ENCODE data around the gene STARD5. TPM values are rescaled to one million over a fixed set of nuclear protein-coding genes. Genes with fewer than 3 reads are reported as not detected.

Gene STARD5
- total and polyA plus RNA-seq, 2 of the 8 experiments (the other 6 are each of a cell fraction or from before 2014, with no cell fraction given), result 5.5 to 10.4 TPM

DNA sequence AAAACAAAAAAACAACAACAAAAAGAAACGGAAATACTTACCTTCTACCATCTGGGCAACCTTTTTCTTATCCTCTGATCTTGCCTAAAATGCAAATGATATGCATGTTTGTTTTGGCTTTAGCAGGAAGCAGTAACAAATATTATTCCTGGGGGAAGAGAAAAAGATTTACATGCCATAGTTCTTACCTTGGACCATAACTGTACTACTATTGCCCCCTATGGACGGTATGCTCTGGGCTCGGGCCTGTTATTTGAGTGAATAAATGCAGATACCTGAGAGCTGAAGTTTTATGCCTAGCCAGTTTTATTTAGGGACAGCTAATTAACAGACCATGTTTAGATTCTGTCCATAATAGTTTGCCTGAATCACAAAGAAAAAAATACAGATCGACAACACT is 12.6 kb upstream of the STARD5 start:
- H2BK120ac ChIP-seq (replicated peaks; ENCODE audit: low read depth, low read length), result no peak overlapping the region
- H2BK12ac ChIP-seq (ENCODE audit: low read depth, low read length), result no peak overlapping the region
- H3K9ac ChIP-seq (replicated peaks in 1 of 4; ENCODE audit: extremely low read depth in 1 of 4, low read depth in 3 of 4, low read length in 3 of 4), result no peak overlapping the region
- ChIA-PET POLR2A (ENCODE audit: partially characterized antibody) (no interaction called here), CTCF (ENCODE audit: partially characterized antibody) (interaction anchor here (0.8 to 3.2 kb wide), 9 partner anchors 9 to 181 kb away, joined by 3 to 13 read pairs (median 3); no protein-coding TSS in a partner anchor)
- no peaks in the 10 kb centered on the region for H3K79me1 ChIP-seq (ENCODE audit: low read depth, low read length)
- no peak overlapping the region for H2AK5ac ChIP-seq (ENCODE audit: low read depth, low read length)
- H3K4me2 ChIP-seq (ENCODE audit: insufficient read depth in 1 of 2, low read depth in 2 of 2, low read length in 2 of 2), result no peak overlapping the region
- FAIRE-seq, result no peak
- H2BK20ac ChIP-seq (ENCODE audit: low read length), result no peak overlapping the region
- no peak overlapping the region for H4K8ac ChIP-seq (ENCODE audit: extremely low read depth, insufficient read depth, low read length)
- no peak overlapping the region for H4K91ac ChIP-seq (replicated peaks; ENCODE audit: insufficient read length, low read length)
- peak in 1 of 2 experiments; percentile 32 for DNase-seq (ENCODE audit: low read depth in 1 of 2, low spot score in 2 of 2)
- H2AFZ ChIP-seq (ENCODE audit: low read length), result no peak overlapping the region
- H2BK5ac ChIP-seq (ENCODE audit: low read depth, low read length), result no peak overlapping the region
- no peaks in the 10 kb centered on the region for H3K23me2 ChIP-seq (ENCODE audit: low read depth, low read length)
- peak in 1 of 2 experiments; percentile 35; a peak in 1 of 4 replicates for TF ChIP-seq RAD21 (IDR thresholded peaks at IDR 0.05 in 1 of 2, conservative IDR thresholded peaks at IDR 0.05 in 1 of 2; ENCODE audit: low read depth in 2 of 2, low read length in 2 of 2)
- TF ChIP-seq POLR2A (IDR thresholded peaks at IDR 0.05; ENCODE audit: control extremely low read depth in 1 of 2, low read depth in 2 of 2, low read length in 2 of 2), result no peak
- no peak for TF ChIP-seq HDAC2 (IDR thresholded peaks at IDR 0.05; ENCODE audit: borderline replicate concordance in 1 of 2, low read depth in 2 of 2, low read length in 2 of 2)
- TF ChIP-seq, protein P1, sequence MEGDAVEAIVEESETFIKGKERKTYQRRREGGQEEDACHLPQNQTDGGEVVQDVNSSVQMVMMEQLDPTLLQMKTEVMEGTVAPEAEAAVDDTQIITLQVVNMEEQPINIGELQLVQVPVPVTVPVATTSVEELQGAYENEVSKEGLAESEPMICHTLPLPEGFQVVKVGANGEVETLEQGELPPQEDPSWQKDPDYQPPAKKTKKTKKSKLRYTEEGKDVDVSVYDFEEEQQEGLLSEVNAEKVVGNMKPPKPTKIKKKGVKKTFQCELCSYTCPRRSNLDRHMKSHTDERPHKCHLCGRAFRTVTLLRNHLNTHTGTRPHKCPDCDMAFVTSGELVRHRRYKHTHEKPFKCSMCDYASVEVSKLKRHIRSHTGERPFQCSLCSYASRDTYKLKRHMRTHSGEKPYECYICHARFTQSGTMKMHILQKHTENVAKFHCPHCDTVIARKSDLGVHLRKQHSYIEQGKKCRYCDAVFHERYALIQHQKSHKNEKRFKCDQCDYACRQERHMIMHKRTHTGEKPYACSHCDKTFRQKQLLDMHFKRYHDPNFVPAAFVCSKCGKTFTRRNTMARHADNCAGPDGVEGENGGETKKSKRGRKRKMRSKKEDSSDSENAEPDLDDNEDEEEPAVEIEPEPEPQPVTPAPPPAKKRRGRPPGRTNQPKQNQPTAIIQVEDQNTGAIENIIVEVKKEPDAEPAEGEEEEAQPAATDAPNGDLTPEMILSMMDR (IDR thresholded peaks at IDR 0.05; ENCODE audit: control extremely low read depth in 1 of 3, insufficient read depth in 1 of 3, low read depth in 1 of 3, low read length in 3 of 3), result peak in 1 of 3 experiments; percentile 18; a peak in 1 of 4 replicates
- 86% methylated on average over 4 of the region's 4 CpGs; no CpG with 5 or more reads in 1 of the 2 experiments for whole genome bisulfite sequencing, 2 experiments (ENCODE audit: extremely low coverage in 1 of 2, insufficient coverage in 1 of 2, insufficient read length in 1 of 2, insufficient replicate concordance in 2 of 2, low coverage in 1 of 2, low lambda C conversion rate in 2 of 2, missing lambda C conversion rate in 1 of 2)
- H3K79me2 ChIP-seq (ENCODE audit: control insufficient read depth in 1 of 2, insufficient read depth in 2 of 2, low read length in 2 of 2), result no peaks in the 10 kb centered on the region
- H3K4ac ChIP-seq (replicated peaks; ENCODE audit: insufficient read length, low read depth, low read length), result no peak overlapping the region
- H3K4me1 ChIP-seq (replicated peaks in 1 of 4; ENCODE audit: control insufficient read depth in 3 of 4, insufficient read depth in 4 of 4, low read length in 3 of 4), result peaks cover 0 to 2% (median 0%) of the 10 kb centered on the region in 4 experiments; a peak in 1 of 7 replicates
- no peak overlapping the region for H2BK15ac ChIP-seq (ENCODE audit: low read length)
- no peak overlapping the region for H3K27ac ChIP-seq (ENCODE audit: low read depth, low read length)
- no peak overlapping the region for H3K14ac ChIP-seq (ENCODE audit: insufficient read length)
- H3K36me3 ChIP-seq (ENCODE audit: control insufficient read depth in 2 of 4, insufficient read depth in 4 of 4, low read length in 3 of 4), result no peaks in the 10 kb centered on the region
- no peak overlapping the region for H3K56ac ChIP-seq (replicated peaks; ENCODE audit: insufficient read length, low read depth, low read length)
- no peaks in the 10 kb centered on the region for H3K27me3 ChIP-seq (replicated peaks in 1 of 4; ENCODE audit: control insufficient read depth in 3 of 4, extremely low read depth in 1 of 4, insufficient read depth in 3 of 4, low read length in 3 of 4)
- no peaks in the 10 kb centered on the region for H4K20me1 ChIP-seq (replicated peaks in 1 of 2; ENCODE audit: control insufficient read depth in 1 of 2, insufficient read depth in 2 of 2, low read length in 2 of 2)
- H3K4me3 ChIP-seq (ENCODE audit: extremely low read depth in 1 of 4, insufficient read depth in 2 of 4, low read depth in 3 of 4, low read length in 4 of 4), result no peak overlapping the region
- no peaks in the 10 kb centered on the region for H3K9me3 ChIP-seq (ENCODE audit: insufficient read depth in 2 of 2, low read depth in 1 of 2, low read length in 1 of 2)
- H3K18ac ChIP-seq (ENCODE audit: extremely low read depth, low read length), result no peak overlapping the region
- H4K5ac ChIP-seq (ENCODE audit: insufficient read length, low read depth, low read length), result no peak overlapping the region
- no peak overlapping the region for H3K23ac ChIP-seq (ENCODE audit: insufficient read length)

Measured in H1 (cell line).